Psoas muscle (tissue), 8 donors: ENCODE measurements around the gene ZNF385C. TPM values are rescaled to one million over a fixed set of nuclear protein-coding genes. Genes with fewer than 3 reads are reported as not detected.

Source experiments
- ATAC-seq, 4 donors: fragments of 200-7000 bp; cut with Tn5 transposase; one replicate each; pipeline ENCODE4 v1.9.1; 2020; ENCODE audit warnings: moderate library complexity in 3 of 4, mild to moderate bottlenecking in 2 of 4
- DNase-seq, 2 donors: peaks; one replicate each; pipeline ENCODE4 v3.0.0-alpha.2; 2020
- H3K27ac ChIP-seq: fragments of 200-600 bp; one replicate; pipeline ENCODE4 v1.8.0; 2022
- H3K27me3 ChIP-seq, 3 donors: fragments of 200-600 bp in 1 of 3; one replicate each; pipeline versions ENCODE4 v1.6.1 to v1.8.0; 2013 to 2022; ENCODE audit warnings: low read length in 2 of 3, mild to moderate bottlenecking in 2 of 3, moderate library complexity in 1 of 3; ENCODE audit not compliant: insufficient read depth in 3 of 3
- H3K36me3 ChIP-seq, 2 donors: fragments of 200-600 bp in 1 of 2; one replicate each; pipeline versions ENCODE4 v1.6.1 to v1.8.0; 2013 to 2022; ENCODE audit warnings: low read depth in 1 of 2, mild to moderate bottlenecking in 1 of 2, moderate library complexity in 1 of 2; ENCODE audit not compliant: insufficient read depth in 1 of 2
- H3K4me1 ChIP-seq: fragments of 200-600 bp; one replicate; pipeline ENCODE4 v1.8.0; 2022
- H3K4me3 ChIP-seq: fragments of 200-600 bp; one replicate; pipeline ENCODE4 v1.8.0; 2022; ENCODE audit warnings: mild to moderate bottlenecking
- H3K9me3 ChIP-seq: fragments of 200-600 bp; one replicate; pipeline ENCODE4 v1.8.0; 2022
- WGBS, 3 donors: extraction: QIAGEN DNeasy Blood & Tissue Kit; methylation state at CpG; one replicate each; pipeline versions ENCODE4 v1.1.6 to v1.1.7; 2013; 5-methylcytosine and 5-hydroxymethylcytosine counted together
- intact Hi-C, 2 donors: fragments of 100-400 bp; cut with DNase I; formaldehyde crosslinking; loops; one replicate each; pipeline versions ENCODE4 v1.11.0 to v1.14.2; 2022
- polyA plus RNA-seq, 3 donors: library from polyadenylated mRNA; stranded (reverse); fragments of 200-250 nt; gene quantifications; one replicate each; pipeline ENCODE4 v1.2.3, GENCODE V29; 2013
- total RNA-seq, 4 donors: library from RNA; stranded (reverse); fragmentation: NEBNext Ultra II Directional in 2 of 4; extraction: Animal tissue kit (Norgen Biotek cat#: 25700) in 2 of 4; gene quantifications; one replicate each; pipeline versions ENCODE4 v1.2.1 to v1.2.4, GENCODE V29; 2021 to 2023
- TF ChIP-seq, protein P1 (sequence below): fragments of 200-600 bp; IDR thresholded peaks from one replicate; pipeline ENCODE4 v1.8.0; 2022; ENCODE audit warnings: antibody characterized with exemption
- donor health status: healthy with polysubstance abuse.
- donor health status: DM: no; HTN: no; CAD: no; lungs with moderate emphysema.
- donor health status: Bipolar disorder and iron deficiency.
- donor health status: healthy.
- donor health status: DM: yes; HTN: yes; CAD: no.
- donor health status: DM: no; HTN: no; CAD: no.
- donor health status: DM: no; HTN: no; CAD: no.
- donor health status: DM: yes; HTN: yes; CAD: no.

Gene ZNF385C
- total and polyA plus RNA-seq, 7 donors = 0.22 to 9.2 (median 0.50) TPM

DNA sequence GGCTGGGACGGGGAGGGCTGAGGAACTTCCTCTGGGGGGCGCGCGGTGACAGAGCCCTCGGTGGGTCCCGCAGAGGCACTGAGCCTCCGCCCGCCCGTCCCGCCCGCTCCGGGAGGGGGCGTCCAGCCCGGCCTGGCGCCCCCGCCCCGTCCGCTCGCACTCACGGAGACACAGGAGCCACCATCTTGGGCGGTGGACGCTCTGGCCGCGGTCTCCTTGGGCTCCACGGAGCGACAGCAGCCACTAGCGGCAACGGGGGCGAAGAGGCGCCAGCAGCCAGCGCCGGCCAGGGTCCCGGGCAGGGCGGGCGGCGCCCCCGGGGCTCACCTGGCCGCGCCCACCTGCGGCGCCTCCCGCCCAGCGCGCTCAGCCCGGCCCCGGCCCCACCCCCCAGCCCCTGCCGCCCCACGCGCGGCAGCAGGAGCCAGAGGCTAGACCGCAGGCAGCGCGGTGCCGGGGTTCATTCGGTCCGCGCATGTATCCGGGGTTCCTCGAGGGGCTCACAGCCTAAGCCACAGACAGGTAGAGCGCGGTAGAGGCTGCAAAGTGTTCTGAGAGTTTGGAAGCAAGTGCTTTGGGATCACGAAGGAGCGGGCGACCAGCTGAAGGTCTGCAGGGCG is 47.8 kb downstream of the ZNF385C start, which contains the start of gene C17orf113:
C17orf113 (minus strand) TSS at position 209 of the 620 bp plus-strand sequence. CDS start 7,225 bp downstream, outside the sequence.
- Histone ChIP-seq H3K4me3 (peak within 1 kb of the TSS; percentile 85), H3K27ac (peak within 1 kb of the TSS; percentile 53), H3K27me3 (peaks cover 0 to 2% (median 0%) of the 10 kb centered on the region in 3 donors), H3K9me3 (no peaks in the 10 kb centered on the region), H3K4me1 (peaks cover 4% of the 10 kb centered on the region), H3K36me3 (no peaks in the 10 kb centered on the region)
- ATAC-seq (peak; percentile 79 to 91 (median 82)), DNase-seq (peak; percentile 58 to 82)
- WGBS, 3 donors = 1 to 4% (median 2%) methylated on average over 35 to 65 of the region's 65 CpGs
- intact Hi-C loops = no loop called here
- TF ChIP-seq, protein P1, sequence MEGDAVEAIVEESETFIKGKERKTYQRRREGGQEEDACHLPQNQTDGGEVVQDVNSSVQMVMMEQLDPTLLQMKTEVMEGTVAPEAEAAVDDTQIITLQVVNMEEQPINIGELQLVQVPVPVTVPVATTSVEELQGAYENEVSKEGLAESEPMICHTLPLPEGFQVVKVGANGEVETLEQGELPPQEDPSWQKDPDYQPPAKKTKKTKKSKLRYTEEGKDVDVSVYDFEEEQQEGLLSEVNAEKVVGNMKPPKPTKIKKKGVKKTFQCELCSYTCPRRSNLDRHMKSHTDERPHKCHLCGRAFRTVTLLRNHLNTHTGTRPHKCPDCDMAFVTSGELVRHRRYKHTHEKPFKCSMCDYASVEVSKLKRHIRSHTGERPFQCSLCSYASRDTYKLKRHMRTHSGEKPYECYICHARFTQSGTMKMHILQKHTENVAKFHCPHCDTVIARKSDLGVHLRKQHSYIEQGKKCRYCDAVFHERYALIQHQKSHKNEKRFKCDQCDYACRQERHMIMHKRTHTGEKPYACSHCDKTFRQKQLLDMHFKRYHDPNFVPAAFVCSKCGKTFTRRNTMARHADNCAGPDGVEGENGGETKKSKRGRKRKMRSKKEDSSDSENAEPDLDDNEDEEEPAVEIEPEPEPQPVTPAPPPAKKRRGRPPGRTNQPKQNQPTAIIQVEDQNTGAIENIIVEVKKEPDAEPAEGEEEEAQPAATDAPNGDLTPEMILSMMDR = peak; percentile 44

DNA sequence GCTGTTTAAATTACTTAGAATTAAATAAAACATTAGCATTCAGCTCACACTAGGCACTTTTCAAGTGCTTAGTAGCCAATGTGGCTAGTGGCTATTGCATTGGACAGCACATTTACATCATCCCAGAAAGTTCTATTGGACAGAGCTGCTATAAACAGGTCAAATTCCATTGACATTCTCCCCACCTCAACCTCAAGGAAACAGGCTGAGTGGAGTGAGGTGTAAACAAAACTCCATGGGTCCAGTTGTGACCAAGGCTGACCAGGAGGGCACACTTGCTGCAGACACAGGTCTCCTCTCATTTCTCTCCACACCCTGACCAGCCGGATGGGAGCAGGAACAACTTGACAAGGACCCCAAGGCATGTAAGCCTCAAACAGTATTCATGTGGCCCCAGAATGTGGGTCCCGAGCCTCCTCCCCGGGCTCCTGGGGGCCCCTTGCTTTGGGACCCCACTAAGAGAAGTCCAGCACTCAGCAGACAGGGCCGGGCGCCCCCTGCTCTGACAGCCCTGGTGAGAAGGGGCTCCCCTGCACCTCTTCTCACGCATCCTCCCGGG is 48.4 kb downstream of the ZNF385C start:
- Histone ChIP-seq H3K27ac (peak overlapping the region; percentile 53), H3K27me3 (peaks cover 0 to 2% (median 0%) of the 10 kb centered on the region in 3 donors)
- ATAC-seq = peak; percentile 18 to 57 (median 32)

DNA sequence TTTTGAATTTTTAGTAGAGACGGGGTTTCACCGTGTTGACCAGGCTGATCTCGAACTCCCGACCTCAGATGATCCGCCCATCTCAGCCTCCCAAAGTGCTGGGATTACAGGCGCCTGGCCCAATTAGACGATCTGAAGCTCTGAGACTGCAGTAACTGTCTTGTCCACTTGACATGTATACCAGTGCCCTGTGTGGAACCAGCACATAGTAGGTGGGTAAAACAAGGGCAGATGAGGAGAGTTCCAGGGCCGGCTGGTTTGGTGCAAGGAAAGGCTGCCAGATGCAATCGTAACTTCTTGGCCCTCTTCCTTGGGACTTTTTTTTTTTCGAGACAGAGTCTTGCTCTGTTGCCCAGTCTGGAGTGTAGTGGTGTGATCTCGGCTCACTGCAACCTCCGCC is 50.9 kb downstream of the ZNF385C start:
- TF ChIP-seq, protein P1 = no peak
- Histone ChIP-seq H3K4me3 (no peak overlapping the region), H3K9me3 (no peaks in the 10 kb centered on the region), H3K27ac (no peak overlapping the region), H3K36me3 (no peaks in the 10 kb centered on the region), H3K4me1 (peaks cover 4% of the 10 kb centered on the region), H3K27me3 (no peaks in the 10 kb centered on the region)
- intact Hi-C loops = no loop called here
- ATAC-seq (no peak), DNase-seq (no peak)
- WGBS, 3 donors = 85 to 86% (median 86%) methylated on average over 11 to 12 of the region's 12 CpGs

More for the DNA sequence above, 48.4 kb downstream of the ZNF385C start:
- no peak for DNase-seq
- Histone ChIP-seq H3K4me3 (peak overlapping the region; percentile 85), H3K4me1 (peaks cover 4% of the 10 kb centered on the region), H3K9me3 (no peaks in the 10 kb centered on the region), H3K36me3 (no peaks in the 10 kb centered on the region)
- intact Hi-C loops = no loop called here
- TF ChIP-seq, protein P1 = no peak
- 2% methylated on average over 6 to 7 of the region's 7 CpGs for WGBS, 3 donors

DNA sequence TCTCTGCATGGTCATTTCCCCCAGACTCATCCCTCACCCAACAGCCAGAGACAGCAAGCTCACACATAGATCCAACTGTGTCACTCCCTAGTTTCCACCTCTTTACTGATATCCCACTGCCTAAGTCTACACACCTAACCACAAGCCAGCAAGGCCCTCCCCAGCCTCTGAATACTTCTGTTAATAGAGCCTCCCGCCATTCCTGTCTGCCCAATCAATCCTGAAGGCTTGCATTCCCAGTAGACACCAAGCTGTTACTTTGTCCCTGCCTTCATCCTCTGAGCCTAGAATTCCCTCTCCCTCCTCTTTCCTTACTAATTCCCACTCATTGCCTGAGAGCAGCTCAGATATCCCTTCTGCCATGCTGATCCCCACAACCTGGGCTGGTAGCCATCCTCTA is 52.6 kb downstream of the ZNF385C start:
- TF ChIP-seq, protein P1 = no peak
- Histone ChIP-seq H3K4me3 (no peak overlapping the region), H3K36me3 (no peaks in the 10 kb centered on the region), H3K27me3 (no peaks in the 10 kb centered on the region), H3K4me1 (peaks cover 4% of the 10 kb centered on the region), H3K9me3 (no peaks in the 10 kb centered on the region), H3K27ac (no peak overlapping the region)
- DNase-seq = no peak
- no peak for ATAC-seq
- intact Hi-C loops = no loop called here
- WGBS, 3 donors = 81 to 87% (median 86%) methylated on average over 1 of the region's 1 CpG
